B cell (primary cell): ENCODE results near the gene TIGD6. TPM values are rescaled to one million over a fixed set of nuclear protein-coding genes. Genes with fewer than 3 reads are reported as not detected.

Experiments used
- ATAC-seq: fragments of 200-7000 bp; cut with Tn5 transposase; one replicate; pipeline ENCODE4 v1.10.0; 2021; ENCODE audit warnings: low read depth, mild to moderate bottlenecking, moderate number of reproducible peaks, moderate library complexity
- CTCF ChIA-PET: fragments of 350-600 bp; sonication (Branson Sonifier 250); formaldehyde crosslinking; loops from one replicate; lab custom pipeline; 2021; ENCODE audit warnings: antibody characterized with exemption, inconsistent platforms; lab: Charles Lee
- POLR2A ChIA-PET: fragments of 350-600 bp; sonication (Branson Sonifier 250); formaldehyde crosslinking; loops from one replicate; lab custom pipeline; 2021; ENCODE audit warnings: antibody characterized with exemption; lab: Charles Lee
- DNase-seq: peaks from one replicate; pipeline ENCODE4 v3.0.0; 2013
- H2AFZ ChIP-seq: 2 replicates; pipeline ENCODE4 v1.6.1; 2012; ENCODE audit warnings: mild to moderate bottlenecking, low read depth, low read length; ENCODE audit not compliant: insufficient read depth, poor library complexity, severe bottlenecking
- H3K27ac ChIP-seq, 2 donors: 1 replicate in 1 of 2; 2 replicates in 1 of 2; pipeline ENCODE4 v1.5.1; 2012 to 2013; ENCODE audit warnings: low read length in 2 of 2, mild to moderate bottlenecking in 2 of 2, moderate library complexity in 1 of 2
- H3K27me3 ChIP-seq, 4 experiments: fragments of 200-600 bp in 1 of 4; sonication (generic) in 1 of 4; replicated peaks in 1 of 4; 1 replicate in 2 of 4; 2 replicates in 2 of 4; pipeline versions ENCODE4 v1.6.1 to v1.7.0; 2013 to 2016; ENCODE audit warnings: low read length in 3 of 4, mild to moderate bottlenecking in 2 of 4, mixed read lengths in 1 of 4, moderate library complexity in 1 of 4; ENCODE audit not compliant: insufficient read depth in 4 of 4, control insufficient read depth in 3 of 4; ENCODE audit errors: control extremely low read depth in 1 of 4
- H3K36me3 ChIP-seq, 2 experiments: replicated peaks in 1 of 2; 1 replicate in 1 of 2; 2 replicates in 1 of 2; pipeline versions ENCODE4 v1.6.1 to v1.7.1; 2013; ENCODE audit warnings: low read length in 1 of 2; ENCODE audit not compliant: insufficient read depth in 2 of 2, control insufficient read depth in 1 of 2; ENCODE audit errors: control extremely low read depth in 1 of 2, extremely low read depth in 1 of 2
- H3K4me1 ChIP-seq, 2 donors: fragments of 200-600 bp in 1 of 2; sonication (generic) in 1 of 2; 1 replicate in 1 of 2; 2 replicates in 1 of 2; pipeline versions ENCODE4 v1.5.1 to v1.6.1; 2013 to 2017; ENCODE audit warnings: low read length in 2 of 2; ENCODE audit not compliant: control insufficient read depth in 2 of 2, insufficient read depth in 2 of 2
- H3K4me2 ChIP-seq: replicated peaks from 2 replicates; pipeline ENCODE3; 2012; ENCODE audit warnings: mild to moderate bottlenecking, low read depth, low read length; ENCODE audit not compliant: poor library complexity, severe bottlenecking
- H3K4me3 ChIP-seq, 5 experiments: fragments of 200-600 bp in 1 of 5; sonication (generic) in 1 of 5; 1 replicate in 3 of 5; 2 replicates in 2 of 5; pipeline versions ENCODE4 v1.5.1 to v1.7.0; 2011 to 2016; ENCODE audit warnings: low read length in 4 of 5, mild to moderate bottlenecking in 4 of 5, low read depth in 2 of 5, control low read depth in 1 of 5, moderate library complexity in 1 of 5; ENCODE audit not compliant: insufficient read depth in 1 of 5; ENCODE audit errors: control extremely low read depth in 1 of 5, extremely low read depth in 1 of 5
- H3K79me2 ChIP-seq: fragments of 200-600 bp; sonication (generic); one replicate; pipeline ENCODE4 v1.6.0; 2016; ENCODE audit warnings: low read length; ENCODE audit not compliant: control insufficient read depth, insufficient read depth
- H3K9ac ChIP-seq: fragments of 200-600 bp; sonication (generic); 2 replicates; pipeline ENCODE4 v1.6.1; 2017; ENCODE audit warnings: mild to moderate bottlenecking, low read length, moderate library complexity
- H3K9me3 ChIP-seq, 3 donors: one replicate each; pipeline versions ENCODE4 v1.6.1 to v1.7.1; 2013; ENCODE audit warnings: low read length in 2 of 3; ENCODE audit not compliant: control insufficient read depth in 2 of 3, insufficient read depth in 1 of 3; ENCODE audit errors: control extremely low read depth in 1 of 3
- H4K20me1 ChIP-seq: 2 replicates; pipeline ENCODE4 v1.6.0; 2012; ENCODE audit warnings: mild to moderate bottlenecking, low read length; ENCODE audit not compliant: insufficient read depth, control insufficient read depth, poor library complexity, severe bottlenecking
- H3K27ac Mint-ChIP-seq: one replicate; pipeline ENCODE4 v1.8.0; 2021; ENCODE audit warnings: mixed read lengths
- H3K27me3 Mint-ChIP-seq: one replicate; pipeline ENCODE4 v1.8.0; 2021; ENCODE audit warnings: mixed read lengths
- H3K4me1 Mint-ChIP-seq: one replicate; pipeline ENCODE4 v1.8.0; 2021; ENCODE audit warnings: mixed read lengths
- H3K4me3 Mint-ChIP-seq: one replicate; pipeline ENCODE4 v1.8.0; 2021; ENCODE audit warnings: mixed read lengths
- H3K9me3 Mint-ChIP-seq: one replicate; pipeline ENCODE4 v1.8.0; 2022; ENCODE audit warnings: mixed read lengths; ENCODE audit not compliant: insufficient read depth
- EZH2 ChIP-seq: IDR thresholded peaks from 2 replicates; pipeline ENCODE4 v1.6.1; 2012; ENCODE audit warnings: borderline replicate concordance, low read depth, mild to moderate bottlenecking, moderate library complexity, low read length; ENCODE audit not compliant: insufficient read depth, poor library complexity, severe bottlenecking
- WGBS: methylation state at CpG from one replicate; pipeline ENCODE4 v1.1.5; 2013; ENCODE audit warnings: missing lambda C conversion rate; ENCODE audit not compliant: insufficient coverage; 5-methylcytosine and 5-hydroxymethylcytosine counted together
- intact Hi-C: fragments of 100-400 bp; cut with micrococcal nuclease; formaldehyde crosslinking; loops from one replicate; pipeline ENCODE4 v1.10.0; 2022
- polyA plus RNA-seq: library from polyadenylated mRNA; depleted of rRNA; stranded (reverse); fragments of >200 nt; gene quantifications from 2 replicates; pipeline ENCODE4 v1.2.3, GENCODE V29; 2012
- total RNA-seq, 2 donors: library from RNA; stranded (reverse); fragments of 120-200 nt in 1 of 2; gene quantifications; 1 replicate in 1 of 2; 2 replicates in 1 of 2; pipeline versions ENCODE4 v1.2.3 to v1.2.4, GENCODE V29; 2013 to 2022
- TF ChIP-seq, protein P1 (sequence below): fragments of 200-600 bp; IDR thresholded peaks from one replicate; pipeline ENCODE4 v1.8.0; 2022; ENCODE audit warnings: antibody characterized with exemption, mild to moderate bottlenecking

The TIGD6 gene
- total and polyA plus RNA-seq, 2 donors (not counting 1 experiment from before 2014, with no cell fraction given): 2.1 to 5.4 TPM

- H3K4me1 Mint-ChIP-seq: peaks cover 16% of the 10 kb centered on the region
- Histone ChIP-seq H3K27me3 (no peaks in the 10 kb centered on the region), H3K9ac (no peak overlapping the region), H3K36me3 (peaks cover 52 to 86% of the 10 kb centered on the region in 2 experiments), H3K27ac (no peak overlapping the region), H3K4me3 (no peak overlapping the region), H3K79me2 (no peaks in the 10 kb centered on the region), H3K4me1 (peaks cover 2 to 6% of the 10 kb centered on the region in 2 donors), H4K20me1 (no peaks in the 10 kb centered on the region), H2AFZ (no peak overlapping the region), H3K4me2 (no peak overlapping the region), H3K9me3 (no peaks in the 10 kb centered on the region)
- POLR2A ChIA-PET: no interaction called here
- H3K4me3 Mint-ChIP-seq: no peak overlapping the region
- CTCF ChIA-PET: no interaction called here
- no peaks in the 10 kb centered on the region for H3K9me3 Mint-ChIP-seq
- intact Hi-C loops: loop anchor here (10.0 kb wide), 1 partner anchor 176 kb away; no protein-coding TSS in a partner anchor
- 50% methylated on average over 1 of the region's 2 CpGs for WGBS
- no peaks in the 10 kb centered on the region for H3K27me3 Mint-ChIP-seq
- no peak overlapping the region for H3K27ac Mint-ChIP-seq
- ATAC-seq: no peak
- DNase-seq: no peak
- TF ChIP-seq, protein P1, sequence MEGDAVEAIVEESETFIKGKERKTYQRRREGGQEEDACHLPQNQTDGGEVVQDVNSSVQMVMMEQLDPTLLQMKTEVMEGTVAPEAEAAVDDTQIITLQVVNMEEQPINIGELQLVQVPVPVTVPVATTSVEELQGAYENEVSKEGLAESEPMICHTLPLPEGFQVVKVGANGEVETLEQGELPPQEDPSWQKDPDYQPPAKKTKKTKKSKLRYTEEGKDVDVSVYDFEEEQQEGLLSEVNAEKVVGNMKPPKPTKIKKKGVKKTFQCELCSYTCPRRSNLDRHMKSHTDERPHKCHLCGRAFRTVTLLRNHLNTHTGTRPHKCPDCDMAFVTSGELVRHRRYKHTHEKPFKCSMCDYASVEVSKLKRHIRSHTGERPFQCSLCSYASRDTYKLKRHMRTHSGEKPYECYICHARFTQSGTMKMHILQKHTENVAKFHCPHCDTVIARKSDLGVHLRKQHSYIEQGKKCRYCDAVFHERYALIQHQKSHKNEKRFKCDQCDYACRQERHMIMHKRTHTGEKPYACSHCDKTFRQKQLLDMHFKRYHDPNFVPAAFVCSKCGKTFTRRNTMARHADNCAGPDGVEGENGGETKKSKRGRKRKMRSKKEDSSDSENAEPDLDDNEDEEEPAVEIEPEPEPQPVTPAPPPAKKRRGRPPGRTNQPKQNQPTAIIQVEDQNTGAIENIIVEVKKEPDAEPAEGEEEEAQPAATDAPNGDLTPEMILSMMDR: no peak
- no peak for TF ChIP-seq EZH2
Observed at GRCh38 chr5:150038547-150038946, 38.1 kb upstream of the TIGD6 start.

DNA sequence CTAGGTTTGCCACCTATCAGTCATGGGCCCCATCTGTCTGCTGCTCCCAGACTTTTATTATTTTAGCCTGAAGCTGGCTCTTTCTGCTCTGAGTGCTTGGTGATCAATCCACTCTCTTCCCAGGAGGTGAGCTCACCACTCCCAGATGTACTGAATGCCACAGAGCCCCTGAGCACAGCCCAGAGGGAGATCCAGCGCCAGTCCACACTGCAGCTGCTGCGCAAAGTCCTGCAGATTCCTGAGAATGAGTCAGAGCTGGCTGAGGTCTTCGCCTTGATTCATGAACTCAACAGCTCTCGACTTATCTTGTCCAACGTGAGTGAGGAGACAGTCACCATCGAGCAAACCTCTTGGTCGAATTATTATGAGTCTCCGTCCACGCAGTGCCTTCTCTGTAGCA lies 36.1 kb upstream of the TIGD6 start:
- TF ChIP-seq EZH2: no peak
- TF ChIP-seq, protein P1: no peak
- H3K9me3 ChIP-seq: no peaks in the 10 kb centered on the region
- ChIA-PET POLR2A (no interaction called here), CTCF (no interaction called here)
- no peaks in the 10 kb centered on the region for H3K9me3 Mint-ChIP-seq
- no peak overlapping the region for H3K4me2 ChIP-seq
- H3K4me3 Mint-ChIP-seq: no peak overlapping the region
- H3K27ac Mint-ChIP-seq: no peak overlapping the region
- DNase-seq (no peak), ATAC-seq (no peak)
- no peaks in the 10 kb centered on the region for H3K27me3 ChIP-seq
- intact Hi-C loops: loop anchor here (10.0 kb wide), 1 partner anchor 178 kb away; no protein-coding TSS in a partner anchor
- H4K20me1 ChIP-seq: no peaks in the 10 kb centered on the region
- no peak overlapping the region for H2AFZ ChIP-seq
- H3K79me2 ChIP-seq: no peaks in the 10 kb centered on the region
- H3K27ac ChIP-seq: no peak overlapping the region
- H3K27me3 Mint-ChIP-seq: no peaks in the 10 kb centered on the region
- no peak overlapping the region for H3K4me3 ChIP-seq
- peaks cover 13% of the 10 kb centered on the region for H3K4me1 Mint-ChIP-seq
- H3K36me3 ChIP-seq: peaks cover 48 to 86% of the 10 kb centered on the region in 2 experiments
- peaks cover 2 to 6% of the 10 kb centered on the region in 2 donors for H3K4me1 ChIP-seq
- H3K9ac ChIP-seq: no peak overlapping the region
- WGBS: 97% methylated on average over 9 of the region's 9 CpGs
